T-helper 17 cell (primary cell): ENCODE data around the gene MED22. TPM values are rescaled to one million over a fixed set of nuclear protein-coding genes. Genes with fewer than 3 reads are reported as not detected.

ENCODE experiments used
- ATAC-seq: fragments of 150-1000 bp; cut with Tn5 transposase; 2 replicates; pipeline ENCODE4 v1.10.0; 2021; ENCODE audit warnings: mild to moderate bottlenecking, moderate library complexity
- DNase-seq, 3 donors: peaks; one replicate each; pipeline versions ENCODE4 v3.0.0 to v3.0.0-alpha.2; 2020 to 2021
- H3K9me3 ChIP-seq: one replicate; pipeline ENCODE4 v1.7.0; 2013; ENCODE audit warnings: low read length, mild to moderate bottlenecking; ENCODE audit not compliant: control insufficient read depth, poor library complexity, severe bottlenecking
- H3K27ac Mint-ChIP-seq: one replicate; pipeline ENCODE4 v1.8.0; 2022; ENCODE audit warnings: mild to moderate bottlenecking, moderate library complexity, mixed read lengths
- H3K27me3 Mint-ChIP-seq: one replicate; pipeline ENCODE4 v1.8.0; 2022; ENCODE audit warnings: mixed read lengths
- H3K36me3 Mint-ChIP-seq: one replicate; pipeline ENCODE4 v1.8.0; 2022; ENCODE audit warnings: low read depth, mixed read lengths
- H3K4me1 Mint-ChIP-seq: one replicate; pipeline ENCODE4 v1.8.0; 2022; ENCODE audit warnings: mild to moderate bottlenecking, mixed read lengths
- H3K4me3 Mint-ChIP-seq: one replicate; pipeline ENCODE4 v1.8.0; 2022; ENCODE audit warnings: mild to moderate bottlenecking, moderate library complexity, mixed read lengths
- total RNA-seq, 4 donors: library from RNA in 2 of 4; stranded (reverse) in 2 of 4; gene quantifications; one replicate each; pipeline ENCODE4 v1.2.3 and lab custom pipeline; 2022 to 2026

The MED22 gene
- total RNA-seq, 2 donors from 2014 or later: 23.4 to 23.6 TPM

DNA sequence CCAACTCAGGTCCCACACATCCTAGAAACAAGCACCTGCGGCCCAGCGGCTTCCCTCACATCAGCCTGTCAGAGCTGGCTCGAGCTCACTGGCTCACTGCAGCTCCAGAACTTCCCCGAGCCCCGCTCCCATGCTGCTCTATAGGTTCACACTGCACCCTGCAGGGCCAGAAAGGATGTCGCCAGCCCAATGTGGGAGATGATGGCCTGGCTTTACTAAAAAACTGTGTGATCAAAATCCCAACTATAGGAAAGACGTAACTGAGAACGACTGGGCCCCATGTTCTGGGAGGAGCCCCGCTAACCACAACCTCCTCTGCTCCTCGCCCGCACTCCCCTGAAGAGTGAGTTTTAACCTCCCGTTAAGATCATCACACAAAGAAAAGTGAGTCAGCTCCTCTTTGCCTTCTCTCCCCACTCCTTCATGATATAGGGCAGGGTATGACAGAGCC is 23.4 kb upstream of the MED22 start:
- Mint-ChIP-seq H3K27me3 (no peaks in the 10 kb centered on the region), H3K4me1 (peaks cover 64% of the 10 kb centered on the region), H3K36me3 (peaks cover 4% of the 10 kb centered on the region), H3K4me3 (peak overlapping the region; percentile 92), H3K27ac (peak overlapping the region; percentile 98)
- peak; percentile 70 for ATAC-seq
- H3K9me3 ChIP-seq: no peaks in the 10 kb centered on the region
- DNase-seq: peak; percentile 22 to 64 (median 52)

- no peaks in the 10 kb centered on the region for H3K9me3 ChIP-seq
- peak; percentile 58 for ATAC-seq
- peak in 1 of 3 donors; percentile 42 for DNase-seq
- Mint-ChIP-seq H3K27ac (peak overlapping the region; percentile 98), H3K4me1 (peaks cover 64% of the 10 kb centered on the region), H3K4me3 (peak overlapping the region; percentile 92), H3K36me3 (peaks cover 4% of the 10 kb centered on the region), H3K27me3 (no peaks in the 10 kb centered on the region)
These were observed 22.8 kb upstream of the MED22 start for GRCh38 chr9:133370685-133371084.

DNA sequence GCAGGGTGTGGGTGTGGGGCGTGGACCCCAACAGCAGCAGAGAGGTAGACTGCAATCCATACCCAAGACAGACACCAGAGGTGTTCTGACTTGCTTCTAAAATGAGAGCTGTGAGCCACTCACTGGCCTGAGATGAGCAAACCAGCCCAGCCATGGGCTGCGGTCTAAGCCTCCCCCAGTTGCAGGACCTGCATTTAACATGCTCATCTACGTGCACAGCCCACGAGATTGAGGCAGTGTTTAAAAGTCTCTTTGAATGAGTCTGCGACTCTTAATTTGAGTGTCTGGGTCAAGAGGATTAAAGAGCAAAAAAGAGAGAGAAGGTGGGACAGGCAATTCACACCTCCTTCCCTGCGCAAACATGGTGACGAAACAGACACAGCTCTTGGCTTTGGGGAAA is 22.0 kb upstream of the MED22 start:
- DNase-seq: no peak
- Mint-ChIP-seq H3K27me3 (no peaks in the 10 kb centered on the region), H3K27ac (peak overlapping the region; percentile 98), H3K36me3 (peaks cover 3% of the 10 kb centered on the region), H3K4me3 (peak overlapping the region; percentile 92), H3K4me1 (peaks cover 61% of the 10 kb centered on the region)
- ATAC-seq: no peak
- no peaks in the 10 kb centered on the region for H3K9me3 ChIP-seq

DNA sequence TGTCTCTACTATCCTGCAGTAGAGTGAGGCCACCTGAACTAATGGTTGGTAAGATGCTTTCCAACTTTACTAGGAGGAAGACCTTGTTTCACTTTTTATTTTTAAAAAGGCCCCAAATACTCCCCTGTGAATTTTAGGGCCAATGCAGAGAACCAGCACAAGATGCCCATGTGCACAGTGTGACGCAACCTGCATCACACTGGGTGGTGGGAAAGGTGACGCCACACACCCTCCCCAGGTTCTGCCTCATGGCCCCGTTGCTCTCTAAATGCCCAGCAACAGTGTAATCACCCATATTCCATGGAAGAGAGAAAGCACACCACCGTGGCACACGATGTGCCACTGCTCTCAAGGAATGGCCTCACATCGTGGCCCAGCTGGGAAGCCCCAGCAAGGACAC is 21.5 kb upstream of the MED22 start:
- DNase-seq (no peak), ATAC-seq (no peak)
- no peaks in the 10 kb centered on the region for H3K9me3 ChIP-seq
- Mint-ChIP-seq H3K27ac (peak overlapping the region; percentile 98), H3K4me1 (peaks cover 56% of the 10 kb centered on the region), H3K36me3 (no peaks in the 10 kb centered on the region), H3K27me3 (no peaks in the 10 kb centered on the region), H3K4me3 (peak overlapping the region; percentile 92)

- DNase-seq: no peak
These were observed 20.4 kb upstream of the MED22 start for GRCh38 chr9:133368249-133368881.

DNA sequence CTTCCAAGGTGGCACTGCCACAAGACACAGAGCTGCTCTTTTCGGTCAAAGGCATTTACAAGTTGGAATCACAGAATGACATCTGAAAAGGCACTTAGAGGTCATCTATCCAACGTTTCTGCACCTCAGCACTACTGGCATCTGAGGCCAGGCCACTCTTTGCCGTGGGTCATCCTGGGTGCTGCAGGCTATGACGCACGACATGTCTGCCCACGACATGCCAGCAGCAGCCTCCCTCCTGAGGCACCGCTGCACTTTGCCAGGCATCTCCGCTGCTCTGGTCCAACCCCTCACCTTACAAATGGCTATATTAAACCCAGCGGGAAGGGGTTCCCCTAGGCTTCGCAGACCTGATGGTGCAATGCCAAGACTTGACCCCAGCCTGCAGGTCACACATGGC is 19.8 kb upstream of the MED22 start:
- H3K27me3 Mint-ChIP-seq: no peaks in the 10 kb centered on the region
- DNase-seq (no peak), ATAC-seq (no peak)
- H3K4me1 Mint-ChIP-seq: peaks cover 58% of the 10 kb centered on the region
- H3K4me3 Mint-ChIP-seq: no peak overlapping the region
- no peaks in the 10 kb centered on the region for H3K9me3 ChIP-seq
- H3K36me3 Mint-ChIP-seq: no peaks in the 10 kb centered on the region
- peak overlapping the region; percentile 98 for H3K27ac Mint-ChIP-seq

More at GRCh38 chr9:133368249-133368881, 20.4 kb upstream of the MED22 start:
- Mint-ChIP-seq H3K4me3 (peak overlapping the region; percentile 71), H3K27ac (peak overlapping the region; percentile 98), H3K27me3 (no peaks in the 10 kb centered on the region), H3K36me3 (no peaks in the 10 kb centered on the region), H3K4me1 (peaks cover 60% of the 10 kb centered on the region)
- no peaks in the 10 kb centered on the region for H3K9me3 ChIP-seq
- no peak for ATAC-seq

DNA sequence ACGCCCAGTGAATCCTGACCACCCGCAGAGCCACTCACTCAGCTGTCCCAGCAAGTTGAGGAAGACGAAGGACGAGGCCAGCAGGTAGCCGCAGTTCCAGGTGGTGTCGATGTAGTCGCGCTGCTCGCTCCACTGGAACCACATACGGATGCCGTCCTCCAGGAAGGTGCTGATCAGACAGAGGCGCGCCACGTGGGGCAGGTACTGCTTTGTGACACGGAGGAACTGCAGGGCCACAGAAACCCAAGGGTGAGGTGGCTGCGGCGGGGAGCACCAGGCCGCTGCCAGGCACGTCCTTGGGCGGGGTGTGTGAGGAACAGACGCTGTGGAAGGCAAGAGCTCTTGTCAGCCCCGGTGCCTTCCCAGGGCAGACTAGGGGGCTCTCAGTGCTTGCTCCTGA is 19.3 kb upstream of the MED22 start:
- Mint-ChIP-seq H3K27ac (no peak overlapping the region), H3K27me3 (no peaks in the 10 kb centered on the region), H3K4me3 (no peak overlapping the region), H3K36me3 (no peaks in the 10 kb centered on the region), H3K4me1 (peaks cover 53% of the 10 kb centered on the region)
- ATAC-seq (no peak), DNase-seq (no peak)
- no peaks in the 10 kb centered on the region for H3K9me3 ChIP-seq

- Mint-ChIP-seq H3K36me3 (peaks cover 2% of the 10 kb centered on the region), H3K4me3 (no peak overlapping the region), H3K27me3 (no peaks in the 10 kb centered on the region), H3K27ac (no peak overlapping the region), H3K4me1 (peaks cover 47% of the 10 kb centered on the region)
- ATAC-seq: no peak
- no peak for DNase-seq
- H3K9me3 ChIP-seq: no peaks in the 10 kb centered on the region
These were observed 18.5 kb upstream of the MED22 start for GRCh38 chr9:133366435-133366834.

DNA sequence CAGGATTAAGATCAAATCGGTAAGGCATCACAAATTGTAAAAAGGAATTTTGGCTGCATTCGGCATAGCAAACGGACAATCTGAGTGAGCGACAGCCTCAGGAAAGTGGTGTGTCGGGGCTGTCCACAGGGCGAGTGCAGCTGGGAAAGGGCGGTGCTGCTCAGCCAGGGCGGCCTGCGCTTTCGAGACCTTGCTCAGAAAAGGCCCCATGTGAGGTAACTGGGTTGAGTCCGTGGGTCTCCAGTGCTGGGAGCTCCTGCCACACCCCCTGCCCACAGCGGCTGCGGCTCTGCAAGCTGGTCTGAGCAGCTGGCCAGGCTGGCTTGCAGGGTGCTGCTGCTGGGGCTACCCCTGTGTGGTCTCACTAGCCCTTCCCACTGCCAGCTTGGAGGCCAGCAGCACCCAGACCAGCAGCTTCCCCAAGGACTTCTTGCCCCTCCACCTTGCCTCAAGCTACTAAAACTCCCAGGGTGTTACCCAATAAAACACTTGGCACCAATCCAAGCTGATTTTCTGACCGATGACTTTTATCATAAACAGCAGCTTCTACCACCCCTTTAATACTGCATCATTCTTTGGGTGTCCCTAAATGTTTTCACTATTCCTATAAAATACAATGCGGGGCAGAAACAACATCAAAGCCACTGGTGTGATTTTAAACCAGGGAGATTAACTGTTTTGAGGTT is 14.6 kb upstream of the MED22 start:
- H3K27ac Mint-ChIP-seq: peak overlapping the region; percentile 83
- H3K9me3 ChIP-seq: no peaks in the 10 kb centered on the region
- H3K4me3 Mint-ChIP-seq: no peak overlapping the region
- DNase-seq (no peak), ATAC-seq (no peak)
- H3K4me1 Mint-ChIP-seq: peaks cover 25% of the 10 kb centered on the region
- H3K36me3 Mint-ChIP-seq: peaks cover 7% of the 10 kb centered on the region
- H3K27me3 Mint-ChIP-seq: no peaks in the 10 kb centered on the region

- H3K4me3 Mint-ChIP-seq: peak overlapping the region; percentile 55
- H3K27me3 Mint-ChIP-seq: no peaks in the 10 kb centered on the region
- DNase-seq (no peak), ATAC-seq (no peak)
- H3K4me1 Mint-ChIP-seq: peaks cover 21% of the 10 kb centered on the region
- peaks cover 7% of the 10 kb centered on the region for H3K36me3 Mint-ChIP-seq
- no peaks in the 10 kb centered on the region for H3K9me3 ChIP-seq
- H3K27ac Mint-ChIP-seq: peak overlapping the region; percentile 83
These were observed 13.7 kb upstream of the MED22 start for GRCh38 chr9:133361507-133362092.

- Mint-ChIP-seq H3K4me1 (peaks cover 25% of the 10 kb centered on the region), H3K4me3 (no peak overlapping the region), H3K36me3 (peaks cover 7% of the 10 kb centered on the region), H3K27me3 (no peaks in the 10 kb centered on the region), H3K27ac (peak overlapping the region; percentile 83)
- ATAC-seq: no peak
- no peaks in the 10 kb centered on the region for H3K9me3 ChIP-seq
- no peak for DNase-seq
These were observed 12.8 kb upstream of the MED22 start for GRCh38 chr9:133360400-133361393.

- no peak for DNase-seq
These were observed 11.7 kb upstream of the MED22 start for GRCh38 chr9:133359399-133360175.

More at GRCh38 chr9:133359399-133360175, 11.7 kb upstream of the MED22 start:
- no peaks in the 10 kb centered on the region for H3K27me3 Mint-ChIP-seq
- peak overlapping the region; percentile 28 for H3K4me3 Mint-ChIP-seq
- H3K9me3 ChIP-seq: no peaks in the 10 kb centered on the region
- no peak for ATAC-seq
- peak overlapping the region; percentile 83 for H3K27ac Mint-ChIP-seq
- peaks cover 7% of the 10 kb centered on the region for H3K36me3 Mint-ChIP-seq
- H3K4me1 Mint-ChIP-seq: peaks cover 25% of the 10 kb centered on the region
